ENCODE results near the gene GCDH.
A peak's percentile ranks its signal among the peaks of the same experiment; 100 is the strongest.

Gene GCDH

GRCh38 chr19:12944104-12944674, 53.2 kb downstream of the GCDH start:
- no peak overlapping the region for H3K14ac ChIP-seq (ENCODE audit: low read length)
- no peak overlapping the region for H3K23ac ChIP-seq (ENCODE audit: low read length)
- H3K4me1 ChIP-seq (ENCODE audit: control insufficient read depth in 1 of 2, insufficient read depth in 2 of 2, low read length in 2 of 2): peaks cover 11 to 18% of the 10 kb centered on the region in 2 experiments
- no peak for DNase-seq
- H2BK12ac ChIP-seq (ENCODE audit: low read length): no peak overlapping the region
- no peak overlapping the region for H2AFZ ChIP-seq (ENCODE audit: insufficient read depth, low read length, poor library complexity)
- H2BK5ac ChIP-seq (ENCODE audit: low read depth, low read length, poor library complexity): no peak overlapping the region
- peaks cover 2% of the 10 kb centered on the region for H3K9me3 ChIP-seq (ENCODE audit: insufficient read depth, low read depth, low read length)
- no peak overlapping the region for H4K91ac ChIP-seq (ENCODE audit: low read depth, low read length)
- no CpG with 5 or more reads among the region's 2 CpGs for WGBS (ENCODE audit: extremely low coverage, insufficient coverage, insufficient read length)
- H4K8ac ChIP-seq (ENCODE audit: low read depth, low read length): no peak overlapping the region
- H3K79me2 ChIP-seq (ENCODE audit: control insufficient read depth, insufficient read depth, low read length, poor library complexity): peaks cover 14% of the 10 kb centered on the region
- no peak overlapping the region for H2BK120ac ChIP-seq (ENCODE audit: insufficient read depth, low read length, poor library complexity)
- H3K27ac ChIP-seq (ENCODE audit: low read depth, low read length): peak overlapping the region; percentile 27
- peaks cover 62 to 67% of the 10 kb centered on the region in 2 experiments for H3K36me3 ChIP-seq (ENCODE audit: control insufficient read depth in 1 of 2, insufficient read depth in 2 of 2, low read length in 2 of 2)
- H3K4ac ChIP-seq (ENCODE audit: low read depth, low read length): no peak overlapping the region
- H2AK5ac ChIP-seq (ENCODE audit: low read length): no peak overlapping the region
- no peak overlapping the region for H3K4me2 ChIP-seq (ENCODE audit: low read length)
- peaks cover 11% of the 10 kb centered on the region for H3K79me1 ChIP-seq (ENCODE audit: low read length)
- no peak overlapping the region for H3K9ac ChIP-seq (ENCODE audit: low read length)
- H3K27me3 ChIP-seq (ENCODE audit: insufficient read depth, low read length): no peaks in the 10 kb centered on the region
- no peak overlapping the region for H4K12ac ChIP-seq (ENCODE audit: low read depth, low read length)
- H3K4me3 ChIP-seq (ENCODE audit: low read depth, low read length): no peak overlapping the region
- H3K18ac ChIP-seq (ENCODE audit: low read length): no peak overlapping the region

- H3K79me2 ChIP-seq (ENCODE audit: control insufficient read depth, insufficient read depth, low read length, poor library complexity): peaks cover 4% of the 10 kb centered on the region
- H3K9ac ChIP-seq (ENCODE audit: low read length): peak within 1 kb of the TSS; percentile 98
- H3K4me1 ChIP-seq (ENCODE audit: control insufficient read depth in 1 of 2, insufficient read depth in 2 of 2, low read length in 2 of 2): peaks cover 5 to 10% of the 10 kb centered on the region in 2 experiments
- H4K91ac ChIP-seq (ENCODE audit: low read depth, low read length): peak within 1 kb of the TSS; percentile 86
- no peak within 1 kb of the TSS for H2BK12ac ChIP-seq (ENCODE audit: low read length)
- peak within 1 kb of the TSS; percentile 54 for H2BK120ac ChIP-seq (ENCODE audit: insufficient read depth, low read length, poor library complexity)
- H3K14ac ChIP-seq (ENCODE audit: low read length): peak within 1 kb of the TSS; percentile 73
- peak within 1 kb of the TSS; percentile 97 for H3K4me3 ChIP-seq (ENCODE audit: low read depth, low read length)
- H3K4me2 ChIP-seq (ENCODE audit: low read length): peak within 1 kb of the TSS; percentile 95
- H3K36me3 ChIP-seq (ENCODE audit: control insufficient read depth in 1 of 2, insufficient read depth in 2 of 2, low read length in 2 of 2): peaks cover 64 to 68% of the 10 kb centered on the region in 2 experiments
- peak; percentile 99 to 100 for DNase-seq
- peak within 1 kb of the TSS; percentile 55 for H2AK5ac ChIP-seq (ENCODE audit: low read length)
- H2BK5ac ChIP-seq (ENCODE audit: low read depth, low read length, poor library complexity): peak within 1 kb of the TSS; percentile 84
- no peaks in the 10 kb centered on the region for H3K27me3 ChIP-seq (ENCODE audit: insufficient read depth, low read length)
- no CpG with 5 or more reads among the region's 62 CpGs for WGBS (ENCODE audit: extremely low coverage, insufficient coverage, insufficient read length)
- H3K18ac ChIP-seq (ENCODE audit: low read length): peak within 1 kb of the TSS; percentile 73
- peaks cover 2% of the 10 kb centered on the region for H3K9me3 ChIP-seq (ENCODE audit: insufficient read depth, low read depth, low read length)
- peak within 1 kb of the TSS; percentile 79 for H4K8ac ChIP-seq (ENCODE audit: low read depth, low read length)
- H3K79me1 ChIP-seq (ENCODE audit: low read length): peaks cover 8% of the 10 kb centered on the region
- peak within 1 kb of the TSS; percentile 43 for H2AFZ ChIP-seq (ENCODE audit: insufficient read depth, low read length, poor library complexity)
- peak within 1 kb of the TSS; percentile 72 for H4K12ac ChIP-seq (ENCODE audit: low read depth, low read length)
- peak within 1 kb of the TSS; percentile 98 for H3K27ac ChIP-seq (ENCODE audit: low read depth, low read length)
- no peak within 1 kb of the TSS for H3K23ac ChIP-seq (ENCODE audit: low read length)
- peak within 1 kb of the TSS; percentile 61 for H3K4ac ChIP-seq (ENCODE audit: low read depth, low read length)
Observed at GRCh38 chr19:12945479-12946091, 54.6 kb downstream of the GCDH start, which contains the start of gene RAD23A. RAD23A (plus strand) TSS chr19:12945862; CDS start chr19:12945949, 87 bp downstream.

DNA sequence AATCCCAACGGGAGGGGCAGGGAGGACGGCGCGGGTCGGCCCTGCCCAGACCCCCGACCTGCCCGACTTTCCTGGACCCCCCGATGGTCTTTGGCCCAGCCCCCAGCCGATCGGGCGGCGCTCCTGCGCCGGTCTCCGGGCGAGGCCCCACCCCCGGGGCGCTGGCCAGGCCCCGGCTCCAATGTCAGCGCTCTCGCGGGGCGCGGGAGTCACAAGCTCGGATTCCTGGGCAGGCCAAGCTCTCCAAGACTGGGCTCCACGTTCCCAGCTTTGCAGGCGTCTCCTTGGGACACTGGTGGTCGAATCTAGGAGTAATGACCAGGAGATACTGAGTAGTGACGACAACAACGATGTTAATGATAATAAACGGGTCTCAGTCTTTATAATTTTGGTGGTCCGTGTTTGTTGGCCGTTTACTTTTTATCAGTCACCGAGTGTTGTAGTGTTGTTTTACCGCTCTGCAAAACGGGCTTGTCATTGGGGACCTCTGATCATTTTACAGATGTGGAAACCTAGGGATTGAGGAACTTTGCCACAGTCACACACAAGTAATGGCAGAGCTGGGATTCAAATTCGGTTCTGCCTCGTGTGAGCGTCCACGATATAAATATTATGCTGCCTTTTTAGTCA, 55.2 kb downstream of the GCDH start:
- H3K27me3 ChIP-seq (ENCODE audit: insufficient read depth, low read length): no peaks in the 10 kb centered on the region
- peak overlapping the region; percentile 79 for H3K9ac ChIP-seq (ENCODE audit: low read length)
- H3K14ac ChIP-seq (ENCODE audit: low read length): peak overlapping the region; percentile 73
- H2AK5ac ChIP-seq (ENCODE audit: low read length): no peak overlapping the region
- H2BK5ac ChIP-seq (ENCODE audit: low read depth, low read length, poor library complexity): peak overlapping the region; percentile 84
- no peak overlapping the region for H3K18ac ChIP-seq (ENCODE audit: low read length)
- H3K27ac ChIP-seq (ENCODE audit: low read depth, low read length): peak overlapping the region; percentile 98
- H3K36me3 ChIP-seq (ENCODE audit: control insufficient read depth in 1 of 2, insufficient read depth in 2 of 2, low read length in 2 of 2): peaks cover 65 to 68% of the 10 kb centered on the region in 2 experiments
- peaks cover 4% of the 10 kb centered on the region for H3K79me2 ChIP-seq (ENCODE audit: control insufficient read depth, insufficient read depth, low read length, poor library complexity)
- H3K23ac ChIP-seq (ENCODE audit: low read length): no peak overlapping the region
- peak overlapping the region; percentile 54 for H2BK120ac ChIP-seq (ENCODE audit: insufficient read depth, low read length, poor library complexity)
- peak overlapping the region; percentile 86 for H4K91ac ChIP-seq (ENCODE audit: low read depth, low read length)
- peaks cover 0 to 8% of the 10 kb centered on the region in 2 experiments for H3K4me1 ChIP-seq (ENCODE audit: control insufficient read depth in 1 of 2, insufficient read depth in 2 of 2, low read length in 2 of 2)
- WGBS (ENCODE audit: extremely low coverage, insufficient coverage, insufficient read length): no CpG with 5 or more reads among the region's 40 CpGs
- H3K4me2 ChIP-seq (ENCODE audit: low read length): peak overlapping the region; percentile 95
- peaks cover 8% of the 10 kb centered on the region for H3K79me1 ChIP-seq (ENCODE audit: low read length)
- H2BK12ac ChIP-seq (ENCODE audit: low read length): no peak overlapping the region
- peak; percentile 72 to 75 for DNase-seq
- no peak overlapping the region for H2AFZ ChIP-seq (ENCODE audit: insufficient read depth, low read length, poor library complexity)
- peaks cover 2% of the 10 kb centered on the region for H3K9me3 ChIP-seq (ENCODE audit: insufficient read depth, low read depth, low read length)
- peak overlapping the region; percentile 79 for H4K8ac ChIP-seq (ENCODE audit: low read depth, low read length)
- H3K4me3 ChIP-seq (ENCODE audit: low read depth, low read length): peak overlapping the region; percentile 97
- H4K12ac ChIP-seq (ENCODE audit: low read depth, low read length): no peak overlapping the region
- peak overlapping the region; percentile 13 for H3K4ac ChIP-seq (ENCODE audit: low read depth, low read length)

DNA sequence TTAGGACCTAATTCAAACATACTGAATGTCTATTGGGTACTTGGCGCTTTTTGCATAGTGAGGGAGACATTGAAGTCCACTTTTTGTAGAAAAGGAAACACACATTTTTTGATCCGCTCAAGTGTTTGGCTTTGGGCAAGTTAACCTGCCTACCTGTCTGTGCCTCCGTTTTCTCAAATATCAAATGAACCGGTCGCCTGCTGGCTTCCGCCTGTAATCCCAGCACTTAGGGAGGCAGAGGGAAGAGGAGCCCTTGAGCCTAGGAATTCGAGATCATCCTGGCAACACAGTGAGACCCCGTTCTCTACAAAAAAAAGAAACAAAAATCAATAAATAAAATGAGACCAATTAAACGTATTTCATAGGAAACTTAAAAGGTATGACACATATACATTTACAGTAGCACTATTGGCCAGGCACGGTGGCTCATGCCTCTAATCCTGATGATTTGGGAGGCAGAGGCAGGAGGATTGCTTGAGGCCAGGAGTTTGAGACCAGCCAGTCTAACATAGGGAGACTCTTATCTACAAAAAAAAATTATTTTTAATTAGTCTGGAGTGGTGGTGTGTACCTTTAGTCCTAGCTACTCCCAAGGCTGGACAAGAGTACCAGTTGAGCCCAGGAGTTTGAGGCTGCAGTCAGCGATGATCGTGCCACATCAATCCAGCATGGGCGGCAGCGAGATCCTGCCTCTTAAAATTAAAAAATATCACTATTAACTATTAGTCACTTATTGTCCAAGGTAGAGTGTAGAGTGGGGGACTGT, 56.0 kb downstream of the GCDH start:
- Histone ChIP-seq H3K27ac (ENCODE audit: low read depth, low read length) (no peak overlapping the region), H3K4me3 (ENCODE audit: low read depth, low read length) (peak overlapping the region; percentile 97), H3K36me3 (ENCODE audit: control insufficient read depth in 1 of 2, insufficient read depth in 2 of 2, low read length in 2 of 2) (peaks cover 63 to 67% of the 10 kb centered on the region in 2 experiments), H2AFZ (ENCODE audit: insufficient read depth, low read length, poor library complexity) (no peak overlapping the region), H4K12ac (ENCODE audit: low read depth, low read length) (no peak overlapping the region), H3K27me3 (ENCODE audit: insufficient read depth, low read length) (no peaks in the 10 kb centered on the region), H2BK5ac (ENCODE audit: low read depth, low read length, poor library complexity) (no peak overlapping the region), H2BK120ac (ENCODE audit: insufficient read depth, low read length, poor library complexity) (no peak overlapping the region), H3K4me2 (ENCODE audit: low read length) (peak overlapping the region; percentile 95), H2AK5ac (ENCODE audit: low read length) (no peak overlapping the region), H3K79me2 (ENCODE audit: control insufficient read depth, insufficient read depth, low read length, poor library complexity) (peaks cover 4% of the 10 kb centered on the region), H4K8ac (ENCODE audit: low read depth, low read length) (peak overlapping the region; percentile 13), H3K4me1 (ENCODE audit: control insufficient read depth in 1 of 2, insufficient read depth in 2 of 2, low read length in 2 of 2) (peaks cover 0 to 8% of the 10 kb centered on the region in 2 experiments), H3K9me3 (ENCODE audit: insufficient read depth, low read depth, low read length) (peaks cover 2% of the 10 kb centered on the region), H3K23ac (ENCODE audit: low read length) (no peak overlapping the region), H3K9ac (ENCODE audit: low read length) (peak overlapping the region; percentile 14), H3K4ac (ENCODE audit: low read depth, low read length) (peak overlapping the region; percentile 57), H3K18ac (ENCODE audit: low read length) (no peak overlapping the region), H3K14ac (ENCODE audit: low read length) (no peak overlapping the region), H3K79me1 (ENCODE audit: low read length) (peaks cover 8% of the 10 kb centered on the region), H4K91ac (ENCODE audit: low read depth, low read length) (no peak overlapping the region), H2BK12ac (ENCODE audit: low read length) (no peak overlapping the region)
- no peak for DNase-seq
- WGBS (ENCODE audit: extremely low coverage, insufficient coverage, insufficient read length): no CpG with 5 or more reads among the region's 14 CpGs
